Activated gamma-delta T cell treated with Interleukin-2 at 50 U/mL for 16 hours (primary cell): ENCODE data around the gene PAOX.

Source experiments
- DNase-seq: peaks from one replicate; pipeline ENCODE4 v3.0.0-alpha.2; 2020

The PAOX gene

GRCh38 chr10:133350283-133350949, 28.6 kb upstream of the PAOX start:
- no peak for DNase-seq

- no peak for DNase-seq
Observed at GRCh38 chr10:133350950-133351329, 28.1 kb upstream of the PAOX start.

GRCh38 chr10:133351408-133352318, 27.4 kb upstream of the PAOX start:
- DNase-seq: no peak

DNA sequence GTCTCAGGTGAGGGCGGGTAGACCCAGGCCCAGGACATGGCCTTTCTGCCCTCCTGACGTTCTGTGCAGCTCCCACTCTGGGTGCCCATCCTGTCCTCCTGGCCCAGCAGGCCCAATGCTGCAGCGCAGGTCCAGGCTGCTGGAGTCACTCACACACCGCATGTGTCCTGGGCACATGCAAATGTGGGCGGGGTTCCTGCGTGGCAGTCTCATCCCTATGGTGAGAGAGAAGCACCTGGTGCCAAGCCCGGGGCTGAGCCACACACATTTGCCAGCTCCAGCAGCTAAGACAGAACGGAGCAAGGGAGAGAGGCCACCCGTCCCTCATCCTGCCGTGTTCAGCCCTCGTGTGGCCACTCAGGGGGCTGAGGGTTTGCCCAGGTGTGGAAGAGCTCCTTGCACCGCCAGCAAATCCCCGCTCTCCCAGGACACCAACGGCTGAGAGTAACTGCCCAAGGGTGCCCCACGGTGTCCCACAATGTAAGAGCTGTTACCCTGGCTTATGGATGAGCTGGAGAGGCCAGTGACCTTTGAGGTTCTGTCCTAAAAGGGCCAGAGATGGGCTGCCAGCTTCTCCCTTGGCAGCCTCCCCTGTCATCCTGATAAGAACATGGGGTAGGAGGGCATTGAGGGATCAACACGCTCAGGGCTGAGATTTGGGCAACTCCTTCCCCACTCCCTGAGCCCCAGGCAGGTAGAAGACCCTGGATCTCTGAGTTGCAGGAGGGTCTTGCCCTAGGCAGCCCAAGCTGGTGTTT, 25.7 kb upstream of the PAOX start:
- DNase-seq: no peak

- no peak for DNase-seq
Observed at GRCh38 chr10:133353988-133354605, 25.0 kb upstream of the PAOX start.

- no peak for DNase-seq
Observed at GRCh38 chr10:133354672-133355240, 24.3 kb upstream of the PAOX start.

DNA sequence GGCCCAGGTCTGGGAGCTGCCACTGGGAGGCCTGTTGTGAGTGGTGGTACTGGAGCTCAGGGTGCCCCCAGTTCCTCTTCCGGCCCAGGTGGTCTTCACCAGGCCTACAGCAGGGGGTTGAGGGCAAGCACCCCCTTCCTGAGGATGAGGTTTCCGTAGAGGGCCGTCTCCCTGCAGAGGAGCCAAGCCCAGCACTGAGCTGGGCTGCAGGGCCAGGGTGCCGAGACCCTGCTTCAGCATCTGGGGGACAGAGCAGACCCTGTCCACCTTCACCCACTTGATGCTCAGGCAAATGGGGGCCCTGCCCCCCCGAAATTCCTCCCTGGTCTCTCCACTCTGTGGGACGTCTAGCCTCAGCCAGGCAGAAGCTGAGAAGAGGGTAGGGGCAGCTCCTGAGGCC, 23.8 kb upstream of the PAOX start:
- DNase-seq: no peak

DNA sequence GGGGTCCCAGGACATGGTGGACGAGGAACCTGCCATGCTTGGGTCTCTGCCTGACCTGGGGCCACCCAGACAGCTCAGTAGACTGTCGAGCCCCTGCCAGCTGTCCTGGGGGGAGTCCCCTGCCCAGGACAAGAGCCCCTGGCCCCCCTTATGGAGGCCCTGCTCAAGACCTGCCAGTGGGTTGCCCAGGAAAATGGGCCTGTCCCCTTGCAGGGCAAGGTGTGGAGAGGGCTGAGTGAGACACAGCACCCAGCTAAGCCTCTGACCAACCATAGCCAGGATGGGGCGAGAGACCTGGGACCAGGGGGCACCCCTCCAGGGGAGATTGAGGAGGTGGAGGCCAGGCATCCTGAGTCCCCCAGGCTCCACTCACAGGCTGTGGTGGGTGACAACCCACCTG, 23.1 kb upstream of the PAOX start:
- no peak for DNase-seq

- DNase-seq: no peak
Observed at GRCh38 chr10:133356549-133357284, 22.3 kb upstream of the PAOX start.

- DNase-seq: peak; percentile 55
Observed at GRCh38 chr10:133357285-133358161, 21.5 kb upstream of the PAOX start, which contains the start of gene FUOM. Gene FUOM, minus strand, starts transcription at chr10:133358019. Its CDS starts 12 bp downstream, at chr10:133358007.

GRCh38 chr10:133358162-133358924, 20.7 kb upstream of the PAOX start:
- DNase-seq: no peak

DNA sequence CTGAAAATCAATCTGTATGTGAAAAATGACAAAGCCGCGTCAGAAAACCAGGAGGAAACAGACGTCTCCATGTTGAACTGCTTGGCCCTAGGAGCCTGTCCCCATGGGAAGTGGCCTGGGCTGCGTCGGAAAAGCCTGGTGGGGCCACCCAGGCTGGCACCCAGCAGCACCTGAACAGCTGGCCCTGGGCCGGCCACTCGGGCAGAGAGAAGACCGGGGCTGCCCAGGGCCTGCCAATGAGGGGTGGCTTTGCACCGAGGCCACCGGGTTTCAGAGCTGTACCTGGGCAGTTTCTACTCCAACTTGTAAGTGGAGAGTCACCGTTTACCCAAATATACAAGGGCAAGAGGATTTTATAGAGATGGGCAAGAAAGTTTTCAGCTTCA, 20.1 kb upstream of the PAOX start:
- no peak for DNase-seq

- no peak for DNase-seq
Observed at GRCh38 chr10:133359554-133359971, 19.5 kb upstream of the PAOX start.

- no peak for DNase-seq
Observed at GRCh38 chr10:133359972-133360610, 19.0 kb upstream of the PAOX start.

GRCh38 chr10:133361227-133361626, 17.8 kb upstream of the PAOX start:
- no peak for DNase-seq

- no peak for DNase-seq
Observed at GRCh38 chr10:133361773-133362441, 17.2 kb upstream of the PAOX start.

DNA sequence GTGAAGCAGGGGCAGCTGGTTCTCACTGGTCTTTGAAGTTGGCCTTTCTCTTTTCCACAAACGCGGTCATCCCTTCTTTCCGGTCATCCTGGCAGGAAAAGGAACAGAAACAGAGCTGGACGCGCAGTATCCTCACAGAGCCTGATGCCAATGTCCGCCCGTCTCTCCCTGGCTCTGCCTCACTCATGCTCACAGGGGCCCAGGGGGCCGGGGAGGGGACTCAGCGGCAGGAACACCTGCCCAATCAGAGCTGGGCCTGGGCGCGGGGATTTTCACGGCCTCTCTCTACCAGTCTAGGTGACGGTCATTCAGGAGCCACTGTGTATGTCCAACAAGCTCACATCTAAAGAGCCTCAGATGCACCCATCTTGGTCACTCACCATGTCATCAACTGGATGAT, 16.2 kb upstream of the PAOX start:
- DNase-seq: no peak

- no peak for DNase-seq
Observed at GRCh38 chr10:133364645-133365431, 14.2 kb upstream of the PAOX start.
